Fibroblast of the conjunctiva (primary cell): ENCODE measurements around the gene SLC35D2.
A peak's percentile ranks its signal among the peaks of the same experiment; 100 is the strongest.

Experiments used
- DNase-seq: peaks from one replicate; pipeline ENCODE4 v3.0.0-alpha.2; 2010; ENCODE audit warnings: low read depth

Gene SLC35D2

DNA sequence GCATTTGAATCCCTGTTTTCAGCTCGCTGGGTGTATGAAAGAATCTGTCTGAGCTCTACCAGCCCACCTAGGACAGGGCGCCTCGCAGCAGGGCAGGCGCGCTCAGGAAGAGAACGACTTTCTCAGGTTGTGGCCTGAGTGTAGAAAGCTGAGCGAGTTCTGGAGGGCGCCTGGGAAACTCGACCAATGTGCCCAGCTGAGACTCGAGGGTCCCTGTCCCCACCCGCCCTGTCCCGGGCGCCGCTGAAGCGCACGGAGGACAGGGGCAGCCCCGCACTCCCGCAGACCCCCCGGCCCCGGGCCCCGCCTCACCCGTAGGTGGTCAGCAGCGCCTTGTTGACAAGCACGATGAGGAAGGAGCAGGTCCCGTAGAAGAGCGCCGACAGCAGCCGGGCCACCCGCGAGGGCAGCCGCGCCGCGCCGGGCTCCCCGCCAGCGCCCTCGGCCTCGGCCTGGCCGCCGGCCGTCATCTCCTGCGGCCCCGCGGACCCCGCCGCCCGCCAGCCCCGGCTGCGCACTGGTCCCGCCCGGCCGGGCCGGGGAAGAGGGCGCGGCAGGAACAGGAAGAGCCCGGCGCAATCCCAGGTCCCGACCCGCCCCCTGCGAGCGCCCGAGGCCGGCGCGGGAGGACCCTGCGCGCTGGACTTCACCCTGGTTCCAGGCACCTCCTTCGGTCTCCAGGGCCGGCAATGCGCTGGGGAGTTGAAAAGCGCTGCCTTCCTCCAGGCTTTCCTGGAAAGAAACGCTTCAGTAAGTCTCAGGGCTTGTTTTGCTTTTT is at the start of gene SLC35D2:
SLC35D2 (minus strand) TSS at position 547 of the 778 bp plus-strand sequence; CDS start at position 470, 77 bp downstream.
- DNase-seq: peak; percentile 18

DNA sequence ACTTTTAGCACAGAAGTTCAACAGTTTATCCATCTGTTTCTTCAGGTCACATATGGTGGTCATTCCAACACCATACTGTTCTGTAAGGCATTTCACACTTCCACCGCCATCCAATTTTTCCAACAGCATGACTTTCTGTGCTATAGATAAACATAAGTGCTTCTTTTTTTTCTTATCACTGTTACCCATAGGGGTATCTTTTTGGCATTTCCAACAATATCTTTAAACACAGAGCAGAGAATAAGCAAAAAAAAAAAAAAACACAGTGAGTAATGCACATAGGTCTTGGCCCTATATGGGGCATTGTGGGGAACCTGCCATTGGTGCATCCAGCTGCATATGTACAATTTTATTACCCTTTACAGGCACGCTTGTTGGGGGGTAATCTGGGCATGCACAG is 46.9 kb upstream of the SLC35D2 start:
- DNase-seq: no peak

DNA sequence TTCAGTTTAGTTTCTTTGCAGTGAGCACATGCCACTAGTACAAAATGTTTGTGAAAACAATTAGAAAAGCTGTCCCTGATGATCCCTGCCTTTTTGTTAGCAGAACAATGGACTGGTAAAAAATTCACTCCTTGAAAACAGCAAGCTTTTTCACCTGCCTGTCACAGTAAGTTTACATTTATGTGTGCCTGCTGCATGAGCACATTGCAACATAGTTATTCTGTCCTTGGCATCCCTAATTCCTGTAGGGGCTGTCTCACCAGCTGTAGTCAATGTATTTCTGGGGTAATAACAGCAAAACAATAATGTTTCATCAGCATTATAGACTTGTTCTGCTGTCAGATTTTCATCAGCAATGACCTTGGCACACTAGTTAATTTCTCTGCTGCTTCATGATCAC is 46.2 kb upstream of the SLC35D2 start:
- DNase-seq: no peak

DNA sequence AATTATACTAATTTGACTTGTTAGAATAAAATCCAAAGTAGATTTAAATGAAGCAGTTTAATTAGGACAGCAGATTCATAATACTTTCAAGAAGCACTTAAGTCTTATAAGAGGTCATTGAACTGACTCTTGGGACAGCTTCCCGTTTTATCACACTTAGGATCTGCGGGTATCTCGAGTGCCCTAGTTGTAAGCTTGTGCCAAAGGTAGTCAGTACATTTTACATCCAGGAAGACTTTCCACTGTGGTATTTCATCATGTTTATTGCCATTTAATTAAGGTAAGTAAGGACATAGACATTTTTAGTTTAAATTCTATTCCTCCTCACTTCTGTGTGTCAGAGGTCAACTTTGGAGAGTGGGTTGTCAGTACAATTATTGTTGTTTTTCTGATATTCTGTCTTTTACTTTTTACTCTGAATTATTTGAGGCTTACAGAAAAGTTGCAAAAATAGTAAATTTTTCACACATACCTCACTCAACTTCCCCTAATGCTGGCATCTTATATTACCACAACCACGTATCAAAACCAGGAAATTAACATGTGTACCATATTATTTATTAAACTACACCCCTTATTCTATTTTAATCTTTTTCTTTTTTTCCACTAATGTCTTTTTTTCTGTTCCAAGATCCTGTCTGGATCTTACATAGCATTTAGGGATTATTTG is 42.1 kb upstream of the SLC35D2 start:
- DNase-seq: no peak

DNA sequence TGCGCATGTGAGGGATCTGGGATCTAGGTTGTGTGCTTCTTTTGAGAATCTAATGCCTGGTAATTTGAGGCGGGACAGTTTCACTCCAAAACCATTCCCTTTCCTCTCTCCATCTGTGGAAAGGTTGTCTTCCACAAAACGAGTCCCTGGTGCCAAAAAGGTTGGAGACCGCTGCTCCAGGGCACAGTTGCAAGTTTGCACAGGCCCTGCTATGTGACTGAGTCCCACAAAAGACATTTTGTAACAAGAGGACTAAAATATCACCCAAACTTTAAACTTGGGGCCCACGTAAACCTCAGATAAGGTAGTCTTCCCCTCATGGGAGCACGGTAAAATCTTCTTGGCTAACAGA is 40.5 kb upstream of the SLC35D2 start:
- DNase-seq: no peak

DNA sequence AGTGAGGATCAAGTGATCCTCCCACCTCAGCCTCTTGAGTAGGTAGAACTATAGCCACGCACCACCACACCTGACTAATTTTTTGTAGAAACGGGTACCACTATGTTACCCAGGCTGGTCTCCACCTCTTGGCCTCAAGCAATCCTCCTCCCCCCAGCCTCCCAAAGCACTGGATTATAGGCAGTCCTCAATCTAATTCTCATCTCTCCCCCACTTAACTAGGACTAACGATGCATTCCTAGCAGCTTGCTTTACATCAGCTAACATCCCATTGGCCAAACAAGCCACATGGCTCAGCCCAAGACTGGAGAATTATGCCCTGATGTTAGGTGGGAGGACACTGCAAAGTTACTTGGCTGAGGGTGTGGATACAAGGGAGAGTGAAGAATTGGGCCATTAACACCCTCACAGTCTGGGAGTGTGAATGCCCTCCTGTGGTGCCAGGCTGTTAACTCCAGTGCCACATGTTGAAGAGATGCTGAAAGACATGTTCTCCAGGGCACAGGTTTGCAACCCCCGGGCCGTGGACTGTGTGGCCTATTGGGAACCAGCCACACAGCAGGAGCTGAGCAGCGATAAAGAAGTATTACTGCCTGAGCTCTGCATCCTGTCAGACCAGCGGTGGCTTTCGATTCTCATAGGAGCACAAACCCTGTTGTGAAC is 39.9 kb upstream of the SLC35D2 start:
- DNase-seq: no peak

DNA sequence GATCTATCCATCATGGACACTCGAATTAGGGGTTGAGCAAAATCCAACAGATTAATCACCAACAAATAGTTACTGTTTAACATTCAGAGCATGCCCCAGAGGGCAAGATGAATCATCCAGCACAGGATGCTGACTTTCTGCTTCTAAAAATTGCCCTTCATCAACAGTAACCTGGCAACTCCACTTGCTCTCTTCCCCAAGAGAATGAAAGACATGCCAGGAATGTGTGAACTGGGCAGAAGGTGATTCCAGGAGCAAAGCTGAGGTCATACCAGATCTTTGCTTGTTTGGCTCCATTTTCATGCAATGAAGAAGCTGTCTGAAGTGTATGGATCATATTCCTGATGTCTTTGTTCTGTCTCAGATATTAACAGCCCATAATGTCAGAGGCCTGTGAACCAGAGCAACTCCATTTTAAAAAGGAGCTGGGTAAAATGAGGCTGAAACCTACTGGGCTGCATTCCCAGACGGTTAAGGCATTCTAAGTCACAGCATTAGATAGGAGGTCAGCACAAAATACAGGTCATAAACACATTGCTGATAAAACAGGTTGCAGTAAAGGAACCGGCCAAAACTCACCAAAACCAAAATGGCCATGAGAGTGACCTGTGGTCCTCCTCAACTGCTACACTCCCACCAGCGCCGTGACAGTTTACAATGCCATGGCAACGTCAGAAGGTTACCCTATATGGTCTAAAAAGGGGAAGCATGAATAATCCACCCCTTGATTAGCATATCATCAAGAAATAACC is 37.1 kb upstream of the SLC35D2 start:
- DNase-seq: peak; percentile 97

DNA sequence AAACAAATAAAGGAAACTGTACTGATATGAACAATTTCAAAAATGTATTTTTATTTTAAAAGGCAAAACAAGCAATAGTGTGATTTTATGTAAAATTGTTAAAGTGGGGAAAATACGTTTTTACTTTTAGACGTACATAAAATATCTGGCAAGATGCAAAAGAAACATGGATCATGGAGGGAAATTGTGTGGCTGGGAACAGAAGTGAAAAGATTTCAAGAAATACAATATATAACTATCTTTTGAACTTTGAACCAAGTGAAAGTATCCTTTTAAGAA is 36.1 kb upstream of the SLC35D2 start:
- DNase-seq: no peak

DNA sequence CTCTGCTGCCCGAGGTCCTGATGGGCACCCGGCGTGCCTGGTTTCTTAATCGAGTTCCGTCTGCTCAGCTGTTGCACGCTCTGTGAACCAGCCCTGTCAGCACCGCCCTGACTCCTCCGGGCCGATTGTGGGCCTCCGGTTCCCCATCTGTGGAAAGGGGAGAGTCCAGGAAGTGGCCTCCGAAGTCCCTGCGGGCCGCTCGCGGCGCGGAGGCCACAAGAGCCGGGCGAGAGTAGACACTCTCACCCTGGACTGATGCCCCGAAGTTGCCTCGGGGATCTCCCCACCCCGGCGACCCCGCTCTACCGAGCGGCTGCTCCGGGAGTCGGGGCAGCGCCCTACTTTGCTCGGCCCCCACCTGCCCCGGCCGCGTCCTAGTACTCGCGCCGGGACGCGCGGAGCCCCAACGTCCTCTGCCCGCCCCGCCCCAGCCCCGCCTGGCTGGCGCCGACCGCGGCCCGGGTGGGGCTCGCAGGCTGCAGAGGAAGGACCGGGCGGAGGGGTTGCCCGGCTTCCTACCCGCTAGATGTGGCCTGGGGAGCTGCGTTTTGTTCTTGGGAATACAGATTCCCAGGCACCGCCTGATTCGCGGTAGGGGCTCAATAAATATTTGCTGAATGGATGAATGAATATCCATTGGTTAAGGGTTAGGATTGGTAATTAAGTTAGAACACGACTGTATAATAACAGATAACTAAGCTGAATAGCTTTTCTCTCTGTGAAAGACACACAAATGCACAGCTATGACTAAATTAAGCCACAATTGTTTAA is 35.6 kb upstream of the SLC35D2 start:
- peak; percentile 41 for DNase-seq

DNA sequence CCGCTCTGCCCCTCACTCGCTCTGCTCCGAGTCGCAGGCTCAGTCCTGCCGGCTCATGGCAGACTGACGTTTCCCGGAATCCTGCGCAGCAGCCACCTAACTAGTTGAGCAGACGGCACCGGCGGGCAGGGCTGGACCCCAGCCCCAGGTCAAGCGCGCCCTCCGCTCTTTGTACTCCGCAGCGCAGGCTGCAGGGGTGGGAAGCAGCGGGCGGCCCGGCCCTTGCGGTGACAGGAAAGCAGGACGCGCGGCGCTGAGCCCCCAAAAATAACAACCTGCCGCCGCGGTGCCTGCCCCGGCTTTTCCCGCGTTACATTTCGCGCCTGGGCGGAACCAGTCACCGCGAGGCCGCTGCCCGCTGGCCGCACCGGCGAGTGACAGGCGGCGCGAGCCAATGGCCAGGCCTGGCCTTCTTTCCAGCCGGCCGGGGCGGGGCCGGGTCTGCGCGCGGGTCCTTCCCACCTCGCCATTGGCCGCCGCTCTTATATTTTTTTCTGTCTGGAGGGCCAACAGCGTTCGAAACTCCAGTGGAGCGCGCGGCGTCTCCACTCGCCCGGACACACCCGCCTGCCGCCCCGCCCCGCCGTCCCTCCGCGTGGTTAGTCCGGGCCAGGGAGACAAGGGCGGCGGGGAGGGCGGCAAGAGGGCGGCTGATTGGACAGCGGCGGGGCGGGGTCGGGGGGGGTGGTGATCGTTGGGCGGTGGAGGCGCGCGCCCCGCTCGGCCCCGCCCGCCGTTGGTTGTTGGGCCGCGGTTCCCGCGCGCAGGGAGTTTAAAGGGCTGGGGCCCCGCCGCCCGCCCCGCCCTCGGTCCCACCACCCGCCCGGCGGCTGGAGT is 34.8 kb upstream of the SLC35D2 start, which contains the start of gene ZNF367:
ZNF367 (minus strand) TSS at position 288 of the 837 bp plus-strand sequence. CDS start 338 bp downstream, outside the sequence.
- peak; percentile 96 for DNase-seq

DNA sequence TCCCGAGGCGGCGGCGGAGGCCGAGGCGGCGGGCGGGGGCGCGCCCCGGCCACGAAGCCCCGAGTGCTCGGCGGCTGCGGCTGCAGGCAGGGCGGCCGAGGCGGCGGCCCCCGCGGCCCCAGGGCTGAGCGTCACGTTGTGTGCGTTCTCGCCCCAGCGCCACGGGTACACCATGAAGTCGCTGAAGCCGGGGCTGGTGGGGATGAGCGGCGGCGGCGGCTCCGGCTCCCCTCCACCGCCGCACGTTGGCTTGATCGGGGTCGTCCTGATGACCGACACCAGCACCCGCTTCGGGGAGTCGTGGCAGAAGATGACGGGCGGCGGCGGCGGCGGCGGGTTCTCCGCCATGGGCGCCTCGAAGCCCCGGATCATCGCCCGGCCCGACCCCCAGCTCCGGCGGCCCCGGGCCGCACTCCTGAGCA is 34.2 kb upstream of the SLC35D2 start:
- no peak for DNase-seq

DNA sequence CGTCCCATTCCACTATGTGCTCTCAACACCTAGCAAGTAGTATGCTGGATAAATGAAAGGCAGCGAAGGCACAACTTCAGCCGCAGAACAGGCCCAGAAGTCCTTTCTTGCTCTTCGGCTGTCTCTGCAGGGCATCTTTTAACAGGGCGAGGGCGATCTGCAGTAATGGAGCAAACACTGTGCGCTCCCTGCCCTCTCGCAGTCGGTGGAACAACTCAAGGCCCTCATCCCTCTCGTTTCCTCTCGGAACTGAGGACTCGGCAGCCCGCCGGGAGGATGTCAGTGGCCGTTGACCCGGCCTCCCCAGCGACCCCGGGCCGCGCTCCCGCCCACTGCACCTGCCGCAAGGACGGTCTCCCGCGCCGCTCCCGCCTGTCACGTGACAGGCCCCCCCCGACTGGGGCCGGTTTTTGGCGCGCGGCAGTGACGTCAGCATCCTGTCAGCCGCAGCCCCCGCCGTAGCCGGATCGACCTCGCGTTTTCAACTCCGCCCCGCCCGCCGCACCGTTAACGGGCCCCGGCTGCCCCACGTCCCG is 33.6 kb upstream of the SLC35D2 start:
- peak; percentile 51 for DNase-seq

DNA sequence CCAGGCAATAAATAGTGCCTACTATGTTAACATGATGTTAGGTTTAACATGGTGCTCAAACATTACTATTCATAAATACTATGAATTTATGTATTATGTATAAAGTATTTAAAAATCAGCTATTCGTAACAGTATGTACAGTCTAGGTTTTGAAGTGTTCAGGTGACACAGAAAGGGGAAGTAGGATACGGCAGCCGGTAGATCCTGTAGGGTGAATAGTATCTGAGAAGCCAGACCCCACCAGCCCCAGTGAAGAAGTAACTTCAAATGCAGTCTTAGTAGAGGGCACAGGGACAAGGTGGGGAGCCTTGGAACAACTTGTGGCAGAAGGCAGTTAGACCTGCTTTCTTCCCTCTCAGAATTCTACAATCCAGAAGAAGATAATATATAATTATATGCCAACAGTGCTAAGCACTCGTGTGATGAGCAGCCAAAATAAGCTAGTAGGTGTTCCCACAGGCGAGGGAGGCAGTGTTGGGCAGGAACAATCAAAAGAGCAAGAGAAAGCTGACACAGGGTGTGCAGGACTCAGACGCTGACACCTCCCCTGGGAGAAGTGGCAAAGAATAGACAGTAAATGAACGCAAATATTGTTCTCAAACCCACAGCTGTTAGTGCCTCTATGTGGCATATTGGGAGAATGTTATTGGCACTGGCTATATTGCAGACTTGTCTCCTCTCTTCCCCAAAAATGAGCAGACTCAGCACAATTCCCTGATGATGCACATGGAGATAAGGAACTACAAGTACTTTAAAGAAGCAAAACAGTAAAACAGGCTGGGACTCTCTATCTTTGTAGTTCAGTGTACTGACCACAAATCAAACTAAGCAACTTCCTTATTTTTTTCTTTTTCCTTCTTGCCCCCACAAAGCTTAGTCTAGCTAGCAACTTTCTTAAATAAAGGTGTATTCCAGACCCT is 30.1 kb upstream of the SLC35D2 start:
- DNase-seq: no peak

DNA sequence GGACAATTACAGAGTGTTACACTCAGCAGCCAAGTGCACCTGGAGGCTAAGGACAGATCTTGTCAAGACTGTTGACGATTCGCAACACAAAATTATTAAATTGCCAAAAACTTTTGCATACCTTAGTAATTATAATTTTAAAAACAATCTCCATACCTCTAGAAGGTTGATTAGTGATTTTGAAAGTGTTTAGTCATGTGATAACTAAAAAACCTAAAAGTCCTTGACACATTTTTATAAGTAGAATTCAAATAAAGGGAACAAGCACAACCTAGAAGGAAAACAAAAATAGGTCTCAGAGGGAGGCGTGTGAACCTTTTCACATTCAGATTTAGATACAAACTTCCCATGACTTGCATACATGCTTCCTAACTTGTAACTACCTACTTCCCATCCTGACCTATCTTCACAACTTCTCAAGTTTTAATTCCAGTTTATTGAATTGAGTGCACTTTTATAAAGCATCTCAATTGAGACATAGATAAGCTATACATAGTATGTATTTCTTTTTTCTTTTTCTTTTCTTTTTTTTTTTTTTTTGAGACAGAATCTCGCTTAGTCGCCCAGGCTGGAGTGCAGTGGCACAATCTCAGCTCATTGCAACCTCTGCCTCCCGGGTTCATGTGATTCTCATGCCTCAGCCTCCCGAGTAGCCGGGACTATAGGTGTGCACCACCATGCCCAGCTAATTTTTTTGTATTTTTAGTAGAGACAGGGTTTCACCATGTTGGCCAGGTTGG is 28.8 kb upstream of the SLC35D2 start:
- no peak for DNase-seq

DNA sequence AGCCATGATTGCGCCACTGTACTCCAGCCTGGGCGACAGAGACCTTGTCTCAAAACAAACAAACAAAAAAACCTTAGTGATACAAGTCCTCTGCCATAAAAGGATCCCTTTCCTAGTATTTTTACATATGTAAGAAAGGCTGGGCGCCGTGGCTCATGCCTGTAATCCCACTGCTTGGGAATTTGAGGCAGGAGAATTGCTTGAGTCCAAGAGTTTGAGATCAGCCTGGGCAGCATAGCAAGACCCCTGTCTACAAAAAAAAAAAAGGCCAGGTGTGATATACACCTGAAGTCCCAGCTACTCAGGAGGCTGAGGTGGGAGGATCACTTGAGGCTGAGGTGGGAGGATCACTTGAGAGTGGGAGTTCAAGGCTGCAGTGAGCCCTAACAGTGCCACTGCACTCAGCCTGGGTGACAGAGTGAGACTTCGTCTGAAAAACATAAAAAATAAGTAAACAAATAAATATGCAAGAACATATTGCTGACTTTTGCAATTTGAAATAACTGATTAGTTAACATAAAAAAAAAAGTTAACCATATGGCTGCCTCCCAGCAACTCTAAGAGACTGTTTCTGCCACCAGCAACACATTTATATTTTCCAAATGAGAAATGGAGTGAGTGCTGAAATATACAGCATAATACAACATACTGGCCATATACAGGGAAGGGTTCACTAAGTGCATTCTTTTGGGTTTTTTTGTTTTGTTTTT is 27.8 kb upstream of the SLC35D2 start:
- DNase-seq: no peak

DNA sequence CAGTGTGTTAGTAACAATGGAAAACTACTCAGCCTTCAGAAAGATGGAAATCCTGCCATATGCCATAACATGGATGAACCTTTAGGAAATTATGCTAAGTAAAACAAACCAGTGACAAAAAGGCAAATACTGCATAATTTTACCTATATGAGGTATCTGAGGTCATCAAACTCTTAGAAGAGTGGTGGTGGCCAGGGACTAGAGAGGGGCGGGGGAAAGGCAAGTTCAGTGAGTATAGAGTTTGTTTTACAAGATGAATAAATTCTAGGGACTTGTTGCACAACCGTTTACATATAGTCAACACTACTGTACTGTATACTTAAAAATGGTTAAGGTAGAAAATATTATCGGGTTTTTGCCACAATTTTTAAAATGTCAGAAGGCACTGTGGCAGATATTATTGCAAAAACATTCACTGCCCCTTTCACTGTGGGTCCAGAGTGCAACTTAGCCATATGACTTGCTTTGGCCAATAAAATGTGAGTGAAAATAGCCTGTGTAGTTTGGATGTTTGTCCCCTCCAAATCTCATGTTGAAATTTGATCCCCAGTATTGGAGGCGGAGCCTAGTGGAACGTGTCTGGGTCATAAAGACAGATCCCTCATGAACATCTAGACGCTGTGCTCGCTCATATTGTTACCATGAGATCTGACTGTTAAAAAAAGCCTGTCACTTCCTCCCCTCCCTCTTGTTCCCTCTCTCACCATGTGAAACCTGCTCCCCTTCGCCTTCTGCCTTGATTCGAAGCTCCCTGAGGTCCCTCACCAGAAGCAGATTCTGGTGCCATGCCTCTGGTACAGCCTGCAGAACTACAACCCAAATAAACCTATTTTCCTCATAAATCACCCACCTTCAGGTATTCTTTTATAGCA is 25.1 kb upstream of the SLC35D2 start:
- DNase-seq: no peak
